ENCODE data around the gene SUOX.

The SUOX gene

DNA sequence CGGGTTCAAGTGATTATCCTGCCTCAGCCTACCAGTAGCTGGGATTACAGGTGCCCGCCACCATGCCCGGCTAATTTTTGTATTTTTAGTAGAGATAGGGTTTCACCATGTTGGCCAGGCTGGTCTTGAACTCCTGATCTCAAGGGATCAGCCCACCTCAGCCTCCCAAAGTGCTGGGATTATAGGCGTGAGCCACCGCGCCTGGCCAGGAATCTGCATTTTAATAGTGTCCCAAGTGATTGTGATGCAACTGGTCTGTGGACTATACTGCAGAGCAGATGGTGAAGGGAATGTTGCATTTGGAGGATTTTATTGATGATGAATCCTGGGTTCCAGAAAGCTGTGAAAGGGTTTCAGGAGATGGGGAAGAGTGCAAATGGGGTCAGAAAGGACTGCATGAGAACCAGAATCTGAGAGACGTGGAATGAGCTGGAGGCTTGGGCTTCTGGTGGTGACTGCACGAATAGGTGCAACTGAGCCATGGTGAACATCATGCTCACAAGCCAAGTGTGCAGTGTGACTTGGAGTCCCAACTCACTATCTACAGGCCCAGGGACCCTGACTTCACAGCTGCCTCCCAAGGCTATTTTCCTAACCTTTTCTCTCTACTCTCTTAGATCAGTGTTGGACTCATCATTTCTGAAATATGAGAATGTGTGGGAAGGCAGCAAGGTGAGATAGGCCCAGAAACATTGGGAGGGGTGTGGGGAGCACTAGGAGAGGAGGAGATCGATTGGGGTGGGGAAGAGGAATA, 49.1 kb downstream of the SUOX start:
- TF ChIP-seq, protein P1, sequence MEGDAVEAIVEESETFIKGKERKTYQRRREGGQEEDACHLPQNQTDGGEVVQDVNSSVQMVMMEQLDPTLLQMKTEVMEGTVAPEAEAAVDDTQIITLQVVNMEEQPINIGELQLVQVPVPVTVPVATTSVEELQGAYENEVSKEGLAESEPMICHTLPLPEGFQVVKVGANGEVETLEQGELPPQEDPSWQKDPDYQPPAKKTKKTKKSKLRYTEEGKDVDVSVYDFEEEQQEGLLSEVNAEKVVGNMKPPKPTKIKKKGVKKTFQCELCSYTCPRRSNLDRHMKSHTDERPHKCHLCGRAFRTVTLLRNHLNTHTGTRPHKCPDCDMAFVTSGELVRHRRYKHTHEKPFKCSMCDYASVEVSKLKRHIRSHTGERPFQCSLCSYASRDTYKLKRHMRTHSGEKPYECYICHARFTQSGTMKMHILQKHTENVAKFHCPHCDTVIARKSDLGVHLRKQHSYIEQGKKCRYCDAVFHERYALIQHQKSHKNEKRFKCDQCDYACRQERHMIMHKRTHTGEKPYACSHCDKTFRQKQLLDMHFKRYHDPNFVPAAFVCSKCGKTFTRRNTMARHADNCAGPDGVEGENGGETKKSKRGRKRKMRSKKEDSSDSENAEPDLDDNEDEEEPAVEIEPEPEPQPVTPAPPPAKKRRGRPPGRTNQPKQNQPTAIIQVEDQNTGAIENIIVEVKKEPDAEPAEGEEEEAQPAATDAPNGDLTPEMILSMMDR (conservative IDR thresholded peaks at IDR 0.05; ENCODE audit: low read depth, low read length), result no peak
- H3K4me3 ChIP-seq (ENCODE audit: low read length), result no peak overlapping the region
- DNase-seq (ENCODE audit: low read depth), result no peak

DNA sequence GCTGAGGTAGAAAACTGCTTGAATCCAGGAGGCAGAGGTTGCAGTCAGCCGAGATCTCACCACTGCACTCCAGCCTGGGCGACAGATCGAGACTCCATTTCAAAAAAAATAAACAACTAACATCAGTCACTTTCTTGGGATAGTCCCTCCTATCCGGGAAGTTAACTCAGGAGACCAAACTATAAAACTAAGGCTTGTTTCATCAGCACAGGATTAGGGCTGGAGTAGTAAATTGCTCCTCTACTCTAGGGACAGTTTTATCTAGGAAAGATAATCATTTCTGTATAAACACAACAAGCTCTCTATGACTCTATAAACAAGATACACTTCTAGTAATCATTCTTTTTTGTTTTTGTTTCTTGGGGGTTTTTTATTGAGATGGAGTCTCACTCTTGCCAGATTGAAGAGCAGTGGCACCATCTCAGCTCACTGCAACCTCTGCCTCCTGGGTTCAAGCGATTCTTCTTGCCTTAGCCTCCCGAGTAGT, 56.4 kb downstream of the SUOX start:
- TF ChIP-seq, protein P1 (conservative IDR thresholded peaks at IDR 0.05; ENCODE audit: low read depth, low read length), result no peak
- H3K4me3 ChIP-seq (ENCODE audit: low read length), result no peak overlapping the region
- DNase-seq (ENCODE audit: low read depth), result no peak
